OCI-LY7 (cell line): ENCODE measurements around the gene PLEKHM3.

Source experiments
- CTCF ChIP-seq: fragments of 200-600 bp; sonication (generic); conservative IDR thresholded peaks from 2 replicates; pipeline ENCODE4 v1.5.1; 2014; ENCODE audit warnings: mild to moderate bottlenecking, antibody characterized with exemption, low read length, moderate library complexity, mixed read lengths
- EZH2phosphoT487 ChIP-seq: fragments of 200-600 bp; sonication (generic); IDR thresholded peaks from 2 replicates; pipeline ENCODE4 v1.6.1; 2018; ENCODE audit warnings: low read depth, borderline replicate concordance, mild to moderate bottlenecking, mixed run types, antibody characterized with exemption, low read length, moderate library complexity, mixed read lengths

- no peak for TF ChIP-seq CTCF
- TF ChIP-seq EZH2phosphoT487 = no peak
Observed at GRCh38 chr2:207865210-207865609, 160.1 kb downstream of the PLEKHM3 start.
